NB4 (cell line): ENCODE data around the gene ATP12A.

Experiments
- MAX ChIP-seq: IDR thresholded peaks from 2 replicates; pipeline ENCODE4 v1.6.1; 2011; ENCODE audit warnings: low read depth, low read length
- MYC ChIP-seq: IDR thresholded peaks from 2 replicates; pipeline ENCODE4 v1.6.1; 2011; ENCODE audit warnings: low read depth, low read length
- POLR2A ChIP-seq: IDR thresholded peaks from 2 replicates; pipeline ENCODE4 v1.6.1; 2011; ENCODE audit warnings: mild to moderate bottlenecking; ENCODE audit not compliant: insufficient read length; ENCODE audit errors: extremely low read depth
- TF ChIP-seq, protein P1 (sequence below): IDR thresholded peaks from one replicate; pipeline ENCODE4 v1.5.1; 2012; ENCODE audit warnings: low read depth, low read length

DNA sequence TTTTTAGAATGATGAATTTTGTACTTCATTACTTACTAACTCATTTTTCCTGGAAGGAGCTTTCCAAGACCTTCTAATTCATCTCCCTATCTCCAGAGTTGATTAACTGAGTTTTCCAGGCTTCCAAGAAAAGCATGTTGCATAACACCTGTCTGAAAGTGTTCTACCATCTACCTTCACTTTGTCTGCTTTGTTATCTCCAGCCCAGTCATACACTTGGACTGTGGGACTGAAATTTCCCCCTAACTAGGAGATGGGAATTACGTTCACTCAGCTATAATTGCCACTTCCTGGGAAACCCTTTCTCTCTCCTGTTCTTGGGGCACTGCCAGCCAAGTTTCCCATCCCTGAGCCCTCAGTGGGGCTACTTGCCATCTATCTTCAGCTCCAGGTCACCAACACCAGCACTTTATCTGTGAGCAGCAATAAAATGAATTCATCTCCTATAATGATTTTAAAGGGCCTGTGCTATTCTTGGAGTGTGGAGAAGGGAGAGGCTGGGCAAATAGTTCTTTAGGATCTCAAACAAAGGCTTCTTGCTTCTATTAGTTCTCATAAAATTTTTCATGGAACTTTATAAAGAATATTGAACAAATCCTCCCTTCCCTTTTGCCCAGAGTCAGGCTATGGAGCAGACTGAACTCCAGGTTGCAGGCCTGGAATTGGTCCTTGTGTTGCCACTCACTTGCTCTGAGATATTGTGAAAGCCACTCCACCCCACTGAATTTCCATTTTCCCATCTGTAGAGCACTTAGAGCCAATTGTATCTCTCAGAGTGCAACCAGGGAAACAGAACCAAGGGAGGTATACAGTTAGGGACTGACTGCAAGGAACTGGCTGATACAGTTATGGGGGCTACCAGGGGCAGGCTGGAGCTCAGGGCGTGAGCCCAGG is 17.8 kb upstream of the ATP12A start:
- TF ChIP-seq, protein P1, sequence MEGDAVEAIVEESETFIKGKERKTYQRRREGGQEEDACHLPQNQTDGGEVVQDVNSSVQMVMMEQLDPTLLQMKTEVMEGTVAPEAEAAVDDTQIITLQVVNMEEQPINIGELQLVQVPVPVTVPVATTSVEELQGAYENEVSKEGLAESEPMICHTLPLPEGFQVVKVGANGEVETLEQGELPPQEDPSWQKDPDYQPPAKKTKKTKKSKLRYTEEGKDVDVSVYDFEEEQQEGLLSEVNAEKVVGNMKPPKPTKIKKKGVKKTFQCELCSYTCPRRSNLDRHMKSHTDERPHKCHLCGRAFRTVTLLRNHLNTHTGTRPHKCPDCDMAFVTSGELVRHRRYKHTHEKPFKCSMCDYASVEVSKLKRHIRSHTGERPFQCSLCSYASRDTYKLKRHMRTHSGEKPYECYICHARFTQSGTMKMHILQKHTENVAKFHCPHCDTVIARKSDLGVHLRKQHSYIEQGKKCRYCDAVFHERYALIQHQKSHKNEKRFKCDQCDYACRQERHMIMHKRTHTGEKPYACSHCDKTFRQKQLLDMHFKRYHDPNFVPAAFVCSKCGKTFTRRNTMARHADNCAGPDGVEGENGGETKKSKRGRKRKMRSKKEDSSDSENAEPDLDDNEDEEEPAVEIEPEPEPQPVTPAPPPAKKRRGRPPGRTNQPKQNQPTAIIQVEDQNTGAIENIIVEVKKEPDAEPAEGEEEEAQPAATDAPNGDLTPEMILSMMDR, result no peak
- no peak for TF ChIP-seq MAX
- TF ChIP-seq POLR2A, result no peak
- no peak for TF ChIP-seq MYC
